ENCODE results near the gene CXXC5.

The CXXC5 gene

DNA sequence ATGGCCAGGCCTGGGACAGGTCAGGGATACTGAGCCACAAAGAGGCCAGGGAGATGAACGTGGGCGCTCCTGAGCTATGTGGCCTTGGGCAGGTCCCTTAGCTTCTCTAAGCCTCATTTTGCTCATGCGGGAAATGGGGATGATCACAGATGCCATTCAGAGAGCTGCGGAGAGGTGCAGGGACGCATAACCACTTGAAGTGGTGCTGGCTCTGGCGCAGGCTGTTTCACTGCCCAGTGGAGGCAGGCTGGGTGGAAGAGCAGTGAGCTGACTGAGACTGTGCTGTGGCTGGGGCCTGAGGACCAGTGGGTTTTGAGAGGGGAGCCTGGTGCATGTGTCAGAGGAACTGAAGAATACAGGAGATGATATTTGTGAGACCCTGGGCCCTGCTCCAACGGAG, 18.4 kb downstream of the CXXC5 start:
- DNase-seq (ENCODE audit: low read depth): no peak
- H3K4me3 ChIP-seq (ENCODE audit: low read depth, low read length): no peak overlapping the region
- TF ChIP-seq, protein P1, sequence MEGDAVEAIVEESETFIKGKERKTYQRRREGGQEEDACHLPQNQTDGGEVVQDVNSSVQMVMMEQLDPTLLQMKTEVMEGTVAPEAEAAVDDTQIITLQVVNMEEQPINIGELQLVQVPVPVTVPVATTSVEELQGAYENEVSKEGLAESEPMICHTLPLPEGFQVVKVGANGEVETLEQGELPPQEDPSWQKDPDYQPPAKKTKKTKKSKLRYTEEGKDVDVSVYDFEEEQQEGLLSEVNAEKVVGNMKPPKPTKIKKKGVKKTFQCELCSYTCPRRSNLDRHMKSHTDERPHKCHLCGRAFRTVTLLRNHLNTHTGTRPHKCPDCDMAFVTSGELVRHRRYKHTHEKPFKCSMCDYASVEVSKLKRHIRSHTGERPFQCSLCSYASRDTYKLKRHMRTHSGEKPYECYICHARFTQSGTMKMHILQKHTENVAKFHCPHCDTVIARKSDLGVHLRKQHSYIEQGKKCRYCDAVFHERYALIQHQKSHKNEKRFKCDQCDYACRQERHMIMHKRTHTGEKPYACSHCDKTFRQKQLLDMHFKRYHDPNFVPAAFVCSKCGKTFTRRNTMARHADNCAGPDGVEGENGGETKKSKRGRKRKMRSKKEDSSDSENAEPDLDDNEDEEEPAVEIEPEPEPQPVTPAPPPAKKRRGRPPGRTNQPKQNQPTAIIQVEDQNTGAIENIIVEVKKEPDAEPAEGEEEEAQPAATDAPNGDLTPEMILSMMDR (IDR thresholded peaks at IDR 0.05; ENCODE audit: low read depth, low read length, missing control alignments): no peak

DNA sequence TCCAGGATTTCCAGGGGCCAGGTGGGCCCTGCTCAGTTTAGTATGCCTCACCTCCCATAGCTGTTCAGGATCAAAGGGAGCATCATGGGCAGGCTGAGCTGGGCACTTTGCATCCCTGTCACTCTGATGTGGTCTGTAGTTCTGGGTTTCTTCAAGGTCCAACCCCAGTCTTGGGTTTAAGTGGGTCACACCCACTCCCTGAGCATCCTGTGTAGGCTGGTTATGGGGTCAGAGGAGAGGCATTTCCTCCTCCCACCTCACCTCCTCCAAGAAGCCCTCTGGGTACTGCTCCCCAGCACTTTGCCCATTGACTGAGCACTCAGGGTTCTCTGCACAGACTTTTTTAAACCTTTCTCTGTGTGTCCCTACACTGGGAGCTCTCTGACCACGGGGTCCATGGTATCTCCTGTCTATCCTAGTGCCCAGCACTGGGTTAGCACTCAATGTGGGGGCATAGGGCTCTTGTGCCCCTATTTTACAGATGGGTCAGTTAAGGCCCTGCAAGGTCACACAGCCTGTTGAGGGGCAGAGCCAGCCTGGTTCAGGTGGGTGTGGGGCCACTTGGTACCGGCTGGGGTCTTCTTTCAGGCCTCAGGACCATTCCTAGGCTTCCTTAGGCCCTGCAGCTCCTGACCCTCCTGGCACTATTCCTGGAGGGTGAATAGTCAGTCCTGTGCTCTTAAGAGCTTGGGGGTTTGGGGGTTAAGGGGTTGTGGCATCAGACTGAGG, 19.0 kb downstream of the CXXC5 start:
- TF ChIP-seq, protein P1 (IDR thresholded peaks at IDR 0.05; ENCODE audit: low read depth, low read length, missing control alignments): no peak
- H3K4me3 ChIP-seq (ENCODE audit: low read depth, low read length): peak overlapping the region; percentile 65; the same call in 1 of the 2 replicates
- no peak for DNase-seq (ENCODE audit: low read depth)

DNA sequence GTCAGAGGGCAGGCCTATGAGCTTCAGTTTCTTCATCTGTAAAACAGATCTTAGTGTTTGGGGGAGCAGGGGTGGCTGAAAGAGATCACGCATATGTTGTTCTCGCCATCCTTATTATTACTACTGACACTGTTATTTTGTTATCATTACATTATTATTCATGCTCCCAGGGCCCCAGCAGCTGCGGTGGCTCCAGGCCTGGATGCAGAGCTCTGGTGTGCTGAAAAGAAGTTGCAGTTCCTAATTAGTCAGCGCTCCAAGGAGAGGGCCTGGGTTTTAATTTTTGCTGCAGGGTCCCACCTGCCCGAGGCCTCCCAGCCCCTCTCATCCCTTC, 19.5 kb downstream of the CXXC5 start:
- DNase-seq (ENCODE audit: low read depth): no peak
- TF ChIP-seq, protein P1 (IDR thresholded peaks at IDR 0.05; ENCODE audit: low read depth, low read length, missing control alignments): no peak
- peak overlapping the region; percentile 65 for H3K4me3 ChIP-seq (ENCODE audit: low read depth, low read length)

DNA sequence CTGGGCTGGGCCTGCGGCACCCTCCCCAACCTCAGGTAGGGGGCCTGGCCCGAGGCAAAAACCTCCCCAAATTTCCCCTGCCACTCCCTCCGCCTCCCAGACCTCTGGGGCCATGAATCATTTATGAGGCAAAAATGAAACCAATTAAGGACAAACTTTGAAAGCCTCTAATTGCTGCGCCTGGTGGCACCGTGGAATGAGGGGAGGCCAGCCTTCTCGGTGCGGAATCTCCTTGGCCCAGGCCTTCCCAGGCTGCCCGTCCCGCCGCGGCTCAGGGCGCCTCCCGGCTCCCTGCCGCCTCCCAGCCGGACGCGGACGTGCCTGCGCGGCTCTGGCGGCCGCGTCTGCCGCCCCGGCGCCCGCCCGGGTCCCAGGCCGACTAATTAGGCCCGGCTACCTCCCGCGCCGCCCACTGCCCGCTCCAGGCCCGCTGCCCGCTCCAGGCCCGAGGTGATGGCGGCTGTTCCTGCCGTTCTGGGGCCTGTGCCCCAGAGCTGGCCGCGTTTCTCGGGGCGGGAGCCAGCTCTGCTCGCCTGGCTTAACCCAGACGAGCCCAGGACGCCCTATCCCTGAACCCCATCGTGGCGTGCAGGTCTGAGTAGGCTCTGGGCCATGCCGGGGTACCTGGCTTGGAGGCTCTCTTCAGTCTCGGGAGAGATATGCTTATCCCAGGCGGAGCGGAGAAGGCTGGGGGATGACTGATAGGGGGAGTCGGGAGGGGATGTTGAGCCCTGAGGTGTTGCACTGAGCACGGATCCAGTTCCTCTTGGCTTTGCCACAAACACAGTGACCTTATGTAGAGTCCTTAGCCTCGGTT, 20.1 kb downstream of the CXXC5 start:
- H3K4me3 ChIP-seq (ENCODE audit: low read depth, low read length): peak overlapping the region; percentile 65
- DNase-seq (ENCODE audit: low read depth): no peak
- TF ChIP-seq, protein P1 (IDR thresholded peaks at IDR 0.05; ENCODE audit: low read depth, low read length, missing control alignments): no peak

DNA sequence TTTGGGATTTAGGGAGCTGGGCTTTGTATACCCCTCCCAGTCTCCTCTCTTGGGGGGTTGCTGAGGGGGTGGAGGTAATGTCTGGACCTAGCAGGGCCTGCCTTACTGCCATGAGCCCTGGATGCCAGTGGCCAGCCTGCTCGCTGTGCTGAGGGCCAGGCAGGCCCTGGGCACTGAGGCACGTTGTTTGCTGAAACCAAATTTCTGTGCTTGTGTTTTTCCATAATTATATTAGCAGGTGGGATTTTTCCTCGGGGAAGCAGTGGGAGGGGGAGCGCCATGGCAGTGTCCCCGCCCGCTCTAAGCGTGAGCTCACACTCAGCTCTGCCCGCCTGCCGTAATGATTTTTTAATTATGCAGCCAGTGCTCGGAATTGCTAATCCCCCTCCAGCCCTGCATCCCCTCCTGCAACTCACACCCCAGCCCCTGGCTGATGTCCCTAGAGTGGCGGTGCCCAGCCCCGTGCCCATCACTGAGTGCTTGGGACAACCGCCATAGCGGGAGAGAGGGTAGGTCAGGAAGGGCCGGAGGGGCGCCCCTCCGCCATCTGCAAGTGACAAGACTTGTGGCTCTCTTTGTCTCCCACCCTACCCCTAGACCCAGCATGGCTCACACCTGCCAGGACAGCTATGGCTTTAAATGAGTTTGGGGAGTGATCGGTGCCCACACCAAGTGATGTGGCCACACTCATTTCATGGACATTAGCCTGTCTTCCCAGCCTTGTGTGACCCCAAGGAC, 20.9 kb downstream of the CXXC5 start:
- no peak for DNase-seq (ENCODE audit: low read depth)
- peak overlapping the region; percentile 65 for H3K4me3 ChIP-seq (ENCODE audit: low read depth, low read length)
- TF ChIP-seq, protein P1 (IDR thresholded peaks at IDR 0.05; ENCODE audit: low read depth, low read length, missing control alignments): no peak

DNA sequence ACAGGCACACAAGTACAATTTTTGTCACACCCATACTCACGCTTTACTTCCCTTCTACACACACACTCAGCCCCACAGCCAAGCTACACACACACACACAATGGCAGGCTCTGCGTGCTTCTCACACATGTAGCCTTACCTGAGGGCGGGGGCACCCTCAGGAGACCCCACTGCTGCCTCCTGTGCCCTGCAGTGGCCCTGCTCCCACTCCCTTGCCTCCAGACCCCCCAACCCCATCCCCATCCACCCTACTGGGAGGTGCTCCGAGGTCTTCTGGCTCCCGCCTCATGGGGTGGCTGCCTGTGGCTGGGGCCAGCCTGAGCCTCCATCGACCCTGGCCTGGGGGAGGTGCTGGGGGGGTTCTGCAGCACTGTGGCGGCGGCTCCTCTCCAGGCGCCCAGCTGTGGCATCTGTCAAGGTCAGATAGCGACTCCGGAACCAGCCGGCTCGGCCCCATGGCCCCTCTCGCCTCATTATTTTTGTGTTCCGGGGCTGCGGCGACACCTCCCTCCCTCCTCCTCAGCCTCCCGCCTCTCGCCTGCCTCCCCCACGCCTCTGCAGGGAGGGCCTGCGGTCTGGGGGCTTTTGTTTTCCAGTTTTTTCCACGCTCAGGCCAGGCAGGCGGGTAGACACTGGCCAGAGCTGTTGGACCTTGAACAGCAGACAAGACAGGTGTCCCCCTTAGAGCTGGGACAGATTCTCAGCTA, 21.7 kb downstream of the CXXC5 start:
- TF ChIP-seq, protein P1 (IDR thresholded peaks at IDR 0.05; ENCODE audit: low read depth, low read length, missing control alignments): no peak
- no peak for DNase-seq (ENCODE audit: low read depth)
- peak overlapping the region; percentile 65 for H3K4me3 ChIP-seq (ENCODE audit: low read depth, low read length)
